GM19438 (cell line): ENCODE data around the gene CCSER1.
"Not testable (repeated sequence)": the region's sequence is repeated elsewhere in the genome, so short reads cannot be mapped to it uniquely, and the experiment has no call there.

Experiments
- ATAC-seq: cut with Tn5 transposase; IDR thresholded peaks from one replicate; pipeline ENCODE4 v1.9.1; 2021; ENCODE audit warnings: low read depth; ENCODE audit not compliant: unreplicated experiment

CCSER1 gene

GRCh38 chr4:91304292-91304691 is 1177.1 kb downstream of the CCSER1 start:
- ATAC-seq: no peak

GRCh38 chr4:91317434-91317833 is 1190.2 kb downstream of the CCSER1 start:
- no peak for ATAC-seq

GRCh38 chr4:91319556-91320268 is 1192.5 kb downstream of the CCSER1 start:
- ATAC-seq: no peak

GRCh38 chr4:91322961-91323360 is 1195.8 kb downstream of the CCSER1 start:
- ATAC-seq: no peak

- ATAC-seq: no peak
Measured at GRCh38 chr4:91325495-91325894, 1198.3 kb downstream of the CCSER1 start.

GRCh38 chr4:91326167-91326566 is 1199.0 kb downstream of the CCSER1 start:
- not testable (repeated sequence) for ATAC-seq

- no peak for ATAC-seq
Measured at GRCh38 chr4:91330555-91331137, 1203.5 kb downstream of the CCSER1 start.

GRCh38 chr4:91340822-91341221 is 1213.6 kb downstream of the CCSER1 start:
- no peak for ATAC-seq

- ATAC-seq: no peak
Measured at GRCh38 chr4:91345632-91346031, 1218.4 kb downstream of the CCSER1 start.

GRCh38 chr4:91356496-91356895 is 1229.3 kb downstream of the CCSER1 start:
- ATAC-seq: not testable (repeated sequence)

- ATAC-seq: not testable (repeated sequence)
Measured at GRCh38 chr4:91358016-91358415, 1230.8 kb downstream of the CCSER1 start.

- ATAC-seq: not testable (repeated sequence)
Measured at GRCh38 chr4:91358621-91359020, 1231.4 kb downstream of the CCSER1 start.

- ATAC-seq: no peak
Measured at GRCh38 chr4:91359041-91360031, 1232.1 kb downstream of the CCSER1 start.

- ATAC-seq: no peak
Measured at GRCh38 chr4:91362125-91362524, 1234.9 kb downstream of the CCSER1 start.

- no peak for ATAC-seq
Measured at GRCh38 chr4:91366554-91366953, 1239.4 kb downstream of the CCSER1 start.

- ATAC-seq: no peak
Measured at GRCh38 chr4:91369116-91369515, 1241.9 kb downstream of the CCSER1 start.

- no peak for ATAC-seq
Measured at GRCh38 chr4:91373546-91373945, 1246.4 kb downstream of the CCSER1 start.

- not testable (repeated sequence) for ATAC-seq
Measured at GRCh38 chr4:91405431-91405830, 1278.2 kb downstream of the CCSER1 start.

- ATAC-seq: no peak
Measured at GRCh38 chr4:91422011-91422410, 1294.8 kb downstream of the CCSER1 start.

GRCh38 chr4:91426725-91427124 is 1299.5 kb downstream of the CCSER1 start:
- ATAC-seq: no peak

- no peak for ATAC-seq
Measured at GRCh38 chr4:91427171-91427570, 1300.0 kb downstream of the CCSER1 start.
